ENCODE measurements around the gene JUP.

The JUP gene

GRCh38 chr17:41730479-41730878, 56.0 kb downstream of the JUP start:
- in situ Hi-C loops (cut with MboI; ENCODE audit: low sequenced_read_pairs), result loop anchor here (25.0 kb wide), 1 partner anchor 382 kb away; the partner anchor contains the start of genes DHX58, HSPB9 and KAT2A

- in situ Hi-C loops (cut with MboI; ENCODE audit: low sequenced_read_pairs), result loop anchor here (25.0 kb wide), 1 partner anchor 384 kb away; the partner anchor contains the start of genes DHX58, HSPB9 and KAT2A
Measured at GRCh38 chr17:41728056-41728455, 58.5 kb downstream of the JUP start.

- in situ Hi-C loops (cut with MboI; ENCODE audit: low sequenced_read_pairs), result loop anchor here (25.0 kb wide), 1 partner anchor 387 kb away; the partner anchor contains the start of genes DHX58, HSPB9 and KAT2A
Measured at GRCh38 chr17:41725134-41725533, 61.4 kb downstream of the JUP start.

GRCh38 chr17:41724476-41725050, 61.9 kb downstream of the JUP start:
- in situ Hi-C loops (cut with MboI; ENCODE audit: low sequenced_read_pairs), result loop anchor here (25.0 kb wide), 1 partner anchor 388 kb away; the partner anchor contains the start of genes DHX58, HSPB9 and KAT2A

GRCh38 chr17:41723801-41724475, 62.6 kb downstream of the JUP start:
- in situ Hi-C loops (cut with MboI; ENCODE audit: low sequenced_read_pairs), result no loop called here

- in situ Hi-C loops (cut with MboI; ENCODE audit: low sequenced_read_pairs), result no loop called here
Measured at GRCh38 chr17:41722231-41722630, 64.3 kb downstream of the JUP start.

GRCh38 chr17:41718287-41718645, 68.2 kb downstream of the JUP start:
- in situ Hi-C loops (cut with MboI; ENCODE audit: low sequenced_read_pairs), result no loop called here

GRCh38 chr17:41717408-41718286, 68.9 kb downstream of the JUP start:
- in situ Hi-C loops (cut with MboI; ENCODE audit: low sequenced_read_pairs), result no loop called here

GRCh38 chr17:41711669-41712400, 74.7 kb downstream of the JUP start, which contains the start of gene GAST:
Gene GAST (plus strand): TSS chr17:41712331. CDS start chr17:41715437, 3,106 bp downstream.
- in situ Hi-C loops (cut with MboI; ENCODE audit: low sequenced_read_pairs), result no loop called here

- in situ Hi-C loops (cut with MboI; ENCODE audit: low sequenced_read_pairs), result no loop called here
Measured at GRCh38 chr17:41710472-41711090, 75.9 kb downstream of the JUP start.

GRCh38 chr17:41707803-41708669, 78.5 kb downstream of the JUP start:
- in situ Hi-C loops (cut with MboI; ENCODE audit: low sequenced_read_pairs), result no loop called here

GRCh38 chr17:41705271-41705991, 81.1 kb downstream of the JUP start:
- in situ Hi-C loops (cut with MboI; ENCODE audit: low sequenced_read_pairs), result no loop called here
